Vagina (tissue), 2 donors: ENCODE measurements around the gene GRHPR.
"Not testable (repeated sequence)": the region's sequence is repeated elsewhere in the genome, so short reads cannot be mapped to it uniquely, and the experiment has no call there.

Source experiments
- POLR2AphosphoS5 ChIP-seq, 2 donors: sonication (generic); formaldehyde crosslinking; IDR thresholded peaks; one replicate each; pipeline ENCODE4 v1.9.0; 2017; ENCODE audit warnings: antibody characterized with exemption in 2 of 2, mild to moderate bottlenecking in 2 of 2, low read depth in 1 of 2; ENCODE audit not compliant: insufficient read depth in 1 of 2
- TF ChIP-seq, protein P1 (sequence below), 3 experiments: fragments of 450-650 bp in 2 of 3; fragments of 200-600 bp in 1 of 3; sonication (generic) in 1 of 3; IDR thresholded peaks; one replicate each; pipeline ENCODE4 v1.5.1; 2017 to 2019; ENCODE audit warnings: antibody characterized with exemption in 3 of 3, mild to moderate bottlenecking in 2 of 3, moderate library complexity in 2 of 3

DNA sequence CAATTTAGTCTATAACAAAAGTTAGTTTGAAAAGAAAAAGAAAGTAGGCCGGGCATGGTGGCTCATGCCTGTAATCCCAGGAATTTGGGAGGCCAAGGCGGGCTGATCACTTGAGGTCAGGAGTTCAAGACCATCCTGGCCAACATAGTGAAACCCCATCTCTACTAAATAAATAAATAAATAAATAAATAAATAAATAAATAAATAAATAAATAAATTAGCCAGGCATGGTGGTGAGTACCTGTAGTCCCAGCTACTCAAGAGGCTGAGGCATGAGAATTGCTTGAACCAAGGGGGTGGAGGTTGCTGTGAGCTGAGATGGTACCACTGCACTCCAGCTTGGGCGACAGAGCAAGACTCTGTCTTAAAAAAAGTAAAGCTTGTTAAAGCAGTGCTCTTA lies 24.5 kb upstream of the GRHPR start:
- TF ChIP-seq, protein P1, sequence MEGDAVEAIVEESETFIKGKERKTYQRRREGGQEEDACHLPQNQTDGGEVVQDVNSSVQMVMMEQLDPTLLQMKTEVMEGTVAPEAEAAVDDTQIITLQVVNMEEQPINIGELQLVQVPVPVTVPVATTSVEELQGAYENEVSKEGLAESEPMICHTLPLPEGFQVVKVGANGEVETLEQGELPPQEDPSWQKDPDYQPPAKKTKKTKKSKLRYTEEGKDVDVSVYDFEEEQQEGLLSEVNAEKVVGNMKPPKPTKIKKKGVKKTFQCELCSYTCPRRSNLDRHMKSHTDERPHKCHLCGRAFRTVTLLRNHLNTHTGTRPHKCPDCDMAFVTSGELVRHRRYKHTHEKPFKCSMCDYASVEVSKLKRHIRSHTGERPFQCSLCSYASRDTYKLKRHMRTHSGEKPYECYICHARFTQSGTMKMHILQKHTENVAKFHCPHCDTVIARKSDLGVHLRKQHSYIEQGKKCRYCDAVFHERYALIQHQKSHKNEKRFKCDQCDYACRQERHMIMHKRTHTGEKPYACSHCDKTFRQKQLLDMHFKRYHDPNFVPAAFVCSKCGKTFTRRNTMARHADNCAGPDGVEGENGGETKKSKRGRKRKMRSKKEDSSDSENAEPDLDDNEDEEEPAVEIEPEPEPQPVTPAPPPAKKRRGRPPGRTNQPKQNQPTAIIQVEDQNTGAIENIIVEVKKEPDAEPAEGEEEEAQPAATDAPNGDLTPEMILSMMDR (IDR thresholded peaks at IDR 0.05) = not testable (repeated sequence)
- not testable (repeated sequence) for TF ChIP-seq POLR2AphosphoS5 (IDR thresholded peaks at IDR 0.05; ENCODE audit: insufficient read depth in 1 of 2, low read depth in 1 of 2)
